Measurements from ENCODE around the gene MB21D2. TPM values are rescaled to one million over a fixed set of nuclear protein-coding genes. Genes with fewer than 3 reads are reported as not detected.

MB21D2 gene
- total RNA-seq, 4 donors from 2014 or later, result 5.0 to 21.8 (median 11.9) TPM

DNA sequence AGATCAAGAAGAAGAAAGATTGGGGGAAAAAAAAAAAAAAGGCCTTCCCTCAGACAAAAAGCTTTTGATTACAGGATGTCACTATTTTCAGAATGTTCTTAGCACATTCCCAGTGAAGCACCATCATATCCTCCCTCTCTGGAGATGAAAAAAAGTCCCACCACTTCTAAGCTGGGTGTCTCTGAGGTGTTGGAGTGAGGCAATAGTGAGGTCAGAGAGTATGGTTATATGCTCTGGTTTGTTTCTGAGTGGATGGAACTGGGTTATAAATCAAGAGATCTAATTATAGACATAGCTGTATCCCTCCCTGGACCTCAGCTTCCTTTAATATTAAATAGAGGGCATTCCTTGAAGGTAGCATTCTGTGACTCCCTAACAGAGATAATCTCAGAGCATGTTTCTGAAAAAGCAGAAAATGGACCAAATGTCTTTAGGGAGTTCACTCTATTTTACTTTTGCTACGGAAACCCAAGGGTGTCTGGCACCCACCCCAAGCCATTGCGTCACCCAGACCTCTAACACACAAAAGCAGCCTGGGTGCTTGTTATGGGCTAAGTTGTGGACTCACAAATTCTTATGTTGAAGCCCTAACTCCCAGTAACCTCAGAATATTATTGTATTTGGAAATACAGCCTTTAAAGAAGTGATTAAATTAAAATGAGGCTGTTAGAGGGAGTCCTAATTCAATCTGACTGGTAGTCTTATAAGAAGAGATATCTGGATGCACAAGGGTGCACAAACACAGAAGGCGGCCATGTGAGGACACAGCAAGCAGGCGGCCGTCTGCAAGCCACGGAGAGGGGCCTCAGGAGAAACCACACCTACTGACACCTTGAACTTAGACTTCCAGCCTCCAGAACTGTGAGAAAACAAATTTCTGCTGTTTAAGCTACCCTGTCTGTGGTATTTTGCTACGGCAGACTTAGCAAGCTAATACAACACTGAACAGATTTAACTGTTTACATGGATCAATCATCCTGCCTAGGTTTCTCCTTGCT is 81.5 kb downstream of the MB21D2 start:
- H3K4me1 ChIP-seq, result peaks cover 3 to 22% of the 10 kb centered on the region in 2 donors
- H3K27ac ChIP-seq, result peak overlapping the region; percentile 74 to 82
- intact Hi-C loops (cut with DNase I; ENCODE audit: low total_unique reads), result loop anchor here (10.0 kb wide), 1 partner anchor 79 kb away; the partner anchor contains the start of gene MB21D2
- TF ChIP-seq, protein P1, sequence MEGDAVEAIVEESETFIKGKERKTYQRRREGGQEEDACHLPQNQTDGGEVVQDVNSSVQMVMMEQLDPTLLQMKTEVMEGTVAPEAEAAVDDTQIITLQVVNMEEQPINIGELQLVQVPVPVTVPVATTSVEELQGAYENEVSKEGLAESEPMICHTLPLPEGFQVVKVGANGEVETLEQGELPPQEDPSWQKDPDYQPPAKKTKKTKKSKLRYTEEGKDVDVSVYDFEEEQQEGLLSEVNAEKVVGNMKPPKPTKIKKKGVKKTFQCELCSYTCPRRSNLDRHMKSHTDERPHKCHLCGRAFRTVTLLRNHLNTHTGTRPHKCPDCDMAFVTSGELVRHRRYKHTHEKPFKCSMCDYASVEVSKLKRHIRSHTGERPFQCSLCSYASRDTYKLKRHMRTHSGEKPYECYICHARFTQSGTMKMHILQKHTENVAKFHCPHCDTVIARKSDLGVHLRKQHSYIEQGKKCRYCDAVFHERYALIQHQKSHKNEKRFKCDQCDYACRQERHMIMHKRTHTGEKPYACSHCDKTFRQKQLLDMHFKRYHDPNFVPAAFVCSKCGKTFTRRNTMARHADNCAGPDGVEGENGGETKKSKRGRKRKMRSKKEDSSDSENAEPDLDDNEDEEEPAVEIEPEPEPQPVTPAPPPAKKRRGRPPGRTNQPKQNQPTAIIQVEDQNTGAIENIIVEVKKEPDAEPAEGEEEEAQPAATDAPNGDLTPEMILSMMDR (IDR thresholded peaks at IDR 0.05), result no peak
- TF ChIP-seq POLR2A (IDR thresholded peaks at IDR 0.05), result no peak
- H3K4me3 ChIP-seq, result no peak overlapping the region
- peak; percentile 73 to 81 for DNase-seq
- no peaks in the 10 kb centered on the region for H3K27me3 ChIP-seq
- no peaks in the 10 kb centered on the region for H3K36me3 ChIP-seq
- H3K9me3 ChIP-seq, result no peaks in the 10 kb centered on the region

DNA sequence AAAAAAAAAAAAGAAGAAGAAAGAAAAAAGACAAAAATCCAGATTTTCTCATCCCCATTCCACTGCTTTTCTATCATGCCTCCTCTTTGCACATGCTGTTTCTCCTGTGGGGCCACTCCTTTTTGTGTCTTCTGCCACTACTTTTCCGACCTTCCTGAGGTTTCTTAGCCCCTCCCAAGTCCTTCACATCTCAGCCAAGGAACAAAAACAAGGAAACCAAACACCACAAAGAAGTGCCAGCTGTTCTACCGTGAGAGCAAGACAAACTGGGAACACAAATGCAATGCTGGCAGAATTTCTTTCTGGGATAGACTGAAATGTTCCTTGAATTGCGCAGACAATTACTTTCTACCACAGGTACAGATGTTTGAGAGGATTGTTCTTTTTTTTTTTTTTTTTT is 83.2 kb downstream of the MB21D2 start:
- H3K27ac ChIP-seq, result peak overlapping the region; percentile 80 to 91
- DNase-seq, result no peak
- H3K36me3 ChIP-seq, result no peaks in the 10 kb centered on the region
- H3K9me3 ChIP-seq, result no peaks in the 10 kb centered on the region
- no peak overlapping the region for H3K4me3 ChIP-seq
- intact Hi-C loops (cut with DNase I; ENCODE audit: low total_unique reads), result loop anchor here (10.0 kb wide), 1 partner anchor 80 kb away; the partner anchor contains the start of gene MB21D2
- no peaks in the 10 kb centered on the region for H3K27me3 ChIP-seq
- H3K4me1 ChIP-seq, result peaks cover 4 to 31% of the 10 kb centered on the region in 2 donors
- TF ChIP-seq, protein P1 (IDR thresholded peaks at IDR 0.05), result no peak
- TF ChIP-seq POLR2A (IDR thresholded peaks at IDR 0.05), result no peak

DNA sequence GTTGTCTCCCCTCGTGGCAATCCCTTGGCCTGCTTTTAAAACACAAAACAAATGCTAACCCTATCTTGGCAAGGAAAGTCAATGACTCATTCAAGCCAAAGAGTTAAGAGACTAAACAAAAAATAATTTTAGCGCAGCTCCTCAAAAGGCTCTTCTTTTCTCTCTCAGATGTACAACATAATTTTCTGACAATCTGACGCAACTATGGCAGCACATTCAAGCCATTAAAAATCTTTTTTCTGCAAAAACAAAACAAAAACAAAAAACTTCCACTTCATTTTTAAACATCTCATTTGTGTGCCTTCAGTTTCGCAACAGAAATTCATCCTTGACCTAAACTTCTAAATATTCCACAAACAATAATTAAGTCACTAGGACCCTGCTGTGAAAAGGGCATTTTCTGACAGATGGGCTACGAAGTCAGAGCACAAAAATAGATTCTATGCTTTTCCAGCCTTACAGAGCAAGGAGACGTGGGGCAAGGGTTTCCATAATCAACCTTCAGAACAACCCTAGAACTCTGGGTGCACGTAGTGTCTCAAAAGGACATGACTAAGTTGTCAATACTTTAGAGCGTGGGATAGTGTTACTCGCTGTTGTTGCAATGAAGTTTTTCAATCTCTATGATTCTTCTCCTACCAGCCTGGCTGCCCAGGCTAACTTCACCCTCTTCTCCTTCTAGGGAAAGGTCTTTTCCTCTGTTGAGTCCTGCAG is 84.3 kb downstream of the MB21D2 start:
- Histone ChIP-seq H3K27me3 (no peaks in the 10 kb centered on the region), H3K4me1 (peaks cover 4 to 31% of the 10 kb centered on the region in 2 donors), H3K9me3 (no peaks in the 10 kb centered on the region), H3K36me3 (no peaks in the 10 kb centered on the region), H3K4me3 (peak overlapping the region in 1 of 2 donors; percentile 6), H3K27ac (peak overlapping the region; percentile 80 to 91)
- DNase-seq, result no peak
- intact Hi-C loops (cut with DNase I; ENCODE audit: low total_unique reads), result loop anchor here (10.0 kb wide), 1 partner anchor 81 kb away; the partner anchor contains the start of gene MB21D2
- TF ChIP-seq, protein P1 (IDR thresholded peaks at IDR 0.05), result no peak
- TF ChIP-seq POLR2A (IDR thresholded peaks at IDR 0.05), result no peak

DNA sequence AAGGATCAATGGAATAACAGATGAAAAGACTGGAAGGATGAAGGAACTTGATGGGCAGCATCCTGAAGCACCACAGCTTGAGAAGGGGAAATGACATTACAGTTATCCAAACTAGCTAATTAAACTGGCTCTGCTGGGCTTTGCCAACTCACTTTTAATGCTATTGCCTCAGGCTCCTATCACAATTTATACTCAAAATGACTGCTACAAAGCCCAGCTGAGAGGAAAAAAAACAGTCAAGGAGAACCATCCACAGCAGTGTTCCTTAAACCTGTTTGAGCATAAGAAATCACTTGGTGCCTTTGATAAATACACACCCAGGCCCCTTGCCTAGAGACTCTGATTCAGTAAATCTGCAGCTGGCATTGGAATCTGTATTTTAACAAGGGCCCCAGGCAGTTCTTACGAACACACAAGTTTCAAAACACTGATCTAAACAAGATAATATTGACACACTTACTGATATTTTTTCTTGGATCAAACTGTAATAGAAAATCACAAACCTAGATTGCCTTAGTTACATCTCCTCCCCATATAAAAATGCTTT is 85.8 kb downstream of the MB21D2 start:
- H3K27ac ChIP-seq, result peak overlapping the region; percentile 80 to 91
- intact Hi-C loops (cut with DNase I; ENCODE audit: low total_unique reads), result loop anchor here (10.0 kb wide), 1 partner anchor 83 kb away; the partner anchor contains the start of gene MB21D2
- TF ChIP-seq POLR2A (IDR thresholded peaks at IDR 0.05), result no peak
- TF ChIP-seq, protein P1 (IDR thresholded peaks at IDR 0.05), result no peak
- no peaks in the 10 kb centered on the region for H3K27me3 ChIP-seq
- no peaks in the 10 kb centered on the region for H3K9me3 ChIP-seq
- no peak overlapping the region for H3K4me3 ChIP-seq
- DNase-seq, result no peak
- peaks cover 4 to 31% of the 10 kb centered on the region in 2 donors for H3K4me1 ChIP-seq
- no peaks in the 10 kb centered on the region for H3K36me3 ChIP-seq
